Kidney (tissue), 14 donors: ENCODE measurements around the gene MIPEP. TPM values are rescaled to one million over a fixed set of nuclear protein-coding genes. Genes with fewer than 3 reads are reported as not detected.

Experiments
- DNase-seq, 5 donors: peaks; one replicate each; pipeline ENCODE4 v3.0.0-alpha.2; 2013 to 2020
- FAIRE-seq: peaks from 2 replicates; lab custom pipeline; 2012; peaks lifted over from hg19 to GRCh38; lab: Jason Lieb, UNC
- H3K27ac ChIP-seq, 2 donors: one replicate each; pipeline ENCODE4 v1.7.0; 2013; ENCODE audit warnings: low read depth in 2 of 2, low read length in 2 of 2, inconsistent platforms in 1 of 2
- H3K27me3 ChIP-seq: one replicate; pipeline ENCODE4 v1.7.1; 2013; ENCODE audit warnings: low read length, inconsistent platforms; ENCODE audit not compliant: control insufficient read depth, insufficient read depth
- H3K36me3 ChIP-seq, 3 donors: one replicate each; pipeline versions ENCODE4 v1.7.0 to v1.7.1; 2013; ENCODE audit warnings: low read length in 3 of 3, control low read depth in 1 of 3, inconsistent platforms in 1 of 3; ENCODE audit not compliant: insufficient read depth in 3 of 3, control insufficient read depth in 2 of 3
- H3K4me1 ChIP-seq, 3 donors: one replicate each; pipeline versions ENCODE4 v1.7.0 to v1.7.1; 2013; ENCODE audit warnings: low read length in 3 of 3, inconsistent platforms in 1 of 3, low read depth in 1 of 3; ENCODE audit not compliant: control insufficient read depth in 2 of 3, insufficient read depth in 2 of 3
- H3K4me3 ChIP-seq, 3 donors: one replicate each; pipeline versions ENCODE4 v1.7.0 to v1.8.1; 2013; ENCODE audit warnings: low read length in 3 of 3, control low read depth in 1 of 3, inconsistent platforms in 1 of 3
- H3K9ac ChIP-seq, 3 donors: one replicate each; pipeline versions ENCODE4 v1.7.0 to v1.7.1; 2013; ENCODE audit warnings: low read length in 3 of 3, control low read depth in 1 of 3, inconsistent platforms in 1 of 3
- H3K9me3 ChIP-seq, 3 donors: one replicate each; pipeline versions ENCODE4 v1.7.0 to v1.7.1; 2013; ENCODE audit warnings: low read length in 3 of 3, control low read depth in 1 of 3, inconsistent platforms in 1 of 3; ENCODE audit not compliant: control insufficient read depth in 2 of 3, insufficient read depth in 1 of 3
- intact Hi-C: fragments of 100-400 bp; cut with DNase I; formaldehyde crosslinking; loops from one replicate; pipeline ENCODE4 v1.11.1; 2022
- polyA plus RNA-seq: library from polyadenylated mRNA; stranded (reverse); fragments of 350-450 nt; fragmentation: Illumina TruSeq; extraction: RNeasy Lipid Tissue Mini Kit (QIAGEN cat#74804); gene quantifications from one replicate; pipeline ENCODE4 v1.2.3, GENCODE V29; 2014; ENCODE audit warnings: low read depth, low replicate concordance; ENCODE audit not compliant: insufficient read depth
- total RNA-seq: library from RNA; stranded (reverse); fragmentation: NEBNext Ultra II Directional; extraction: Animal tissue kit (Norgen Biotek cat#: 25700); gene quantifications from one replicate; pipeline ENCODE4 v1.2.1, GENCODE V29; 2021
- TF ChIP-seq, protein P1 (sequence below): IDR thresholded peaks from 3 replicates; pipeline ENCODE4 v1.5.1; 2012; ENCODE audit warnings: mild to moderate bottlenecking, moderate library complexity, borderline replicate concordance; ENCODE audit not compliant: insufficient read depth; ENCODE audit errors: extremely low read depth
- donor health status: control.
- donor health status: control.
- donor health status: control.
- donor health status: control.
- donor health status: control.
- donor health status: DM: yes; HTN: yes; CAD: no.
- donor health status: Normal renal cell carcinoma (clear cell type).

Gene MIPEP
- total and polyA plus RNA-seq, 2 donors from 2014 or later = 29.1 to 46.8 TPM

DNA sequence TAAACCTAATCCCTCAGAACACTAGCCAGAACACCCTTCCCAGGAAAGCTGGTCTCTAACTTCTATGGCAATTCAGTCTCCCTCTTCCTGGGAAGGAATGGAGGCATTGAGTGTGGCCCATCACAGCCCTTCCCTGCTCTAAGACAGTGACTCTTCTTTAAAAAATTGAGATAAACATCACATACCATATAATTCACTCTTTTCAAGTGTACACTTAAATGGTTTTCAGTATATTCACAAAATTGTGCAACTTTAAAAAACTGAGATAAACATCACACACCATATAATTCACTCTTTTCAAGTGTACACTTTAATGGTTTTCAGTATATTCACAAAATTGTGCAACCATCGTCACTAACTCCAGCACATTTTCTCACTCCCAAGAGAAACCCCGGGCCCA lies 116.5 kb downstream of the MIPEP start:
- DNase-seq = no peak

GRCh38 chr13:23771956-23772355 lies 117.2 kb downstream of the MIPEP start:
- Histone ChIP-seq H3K27me3 (no peaks in the 10 kb centered on the region), H3K9me3 (no peaks in the 10 kb centered on the region), H3K4me1 (no peaks in the 10 kb centered on the region), H3K27ac (no peak overlapping the region), H3K36me3 (no peaks in the 10 kb centered on the region), H3K4me3 (no peak overlapping the region), H3K9ac (no peak overlapping the region)
- DNase-seq (peak in 3 of 5 donors; percentile 68 to 85 (median 80)), FAIRE-seq (no peak)
- intact Hi-C loops = no loop called here
- TF ChIP-seq, protein P1, sequence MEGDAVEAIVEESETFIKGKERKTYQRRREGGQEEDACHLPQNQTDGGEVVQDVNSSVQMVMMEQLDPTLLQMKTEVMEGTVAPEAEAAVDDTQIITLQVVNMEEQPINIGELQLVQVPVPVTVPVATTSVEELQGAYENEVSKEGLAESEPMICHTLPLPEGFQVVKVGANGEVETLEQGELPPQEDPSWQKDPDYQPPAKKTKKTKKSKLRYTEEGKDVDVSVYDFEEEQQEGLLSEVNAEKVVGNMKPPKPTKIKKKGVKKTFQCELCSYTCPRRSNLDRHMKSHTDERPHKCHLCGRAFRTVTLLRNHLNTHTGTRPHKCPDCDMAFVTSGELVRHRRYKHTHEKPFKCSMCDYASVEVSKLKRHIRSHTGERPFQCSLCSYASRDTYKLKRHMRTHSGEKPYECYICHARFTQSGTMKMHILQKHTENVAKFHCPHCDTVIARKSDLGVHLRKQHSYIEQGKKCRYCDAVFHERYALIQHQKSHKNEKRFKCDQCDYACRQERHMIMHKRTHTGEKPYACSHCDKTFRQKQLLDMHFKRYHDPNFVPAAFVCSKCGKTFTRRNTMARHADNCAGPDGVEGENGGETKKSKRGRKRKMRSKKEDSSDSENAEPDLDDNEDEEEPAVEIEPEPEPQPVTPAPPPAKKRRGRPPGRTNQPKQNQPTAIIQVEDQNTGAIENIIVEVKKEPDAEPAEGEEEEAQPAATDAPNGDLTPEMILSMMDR = no peak

More for the DNA sequence above, 116.5 kb downstream of the MIPEP start:
- no peaks in the 10 kb centered on the region for H3K27me3 ChIP-seq
- no peak overlapping the region for H3K9ac ChIP-seq
- H3K4me1 ChIP-seq = peaks cover 0 to 3% (median 0%) of the 10 kb centered on the region in 3 donors
- no peak for FAIRE-seq
- no peak overlapping the region for H3K27ac ChIP-seq
- no peaks in the 10 kb centered on the region for H3K9me3 ChIP-seq
- intact Hi-C loops = no loop called here
- TF ChIP-seq, protein P1 = no peak
- H3K4me3 ChIP-seq = no peak overlapping the region
- no peaks in the 10 kb centered on the region for H3K36me3 ChIP-seq

- DNase-seq (no peak), FAIRE-seq (no peak)
- TF ChIP-seq, protein P1 = no peak
- H3K9me3 ChIP-seq = no peaks in the 10 kb centered on the region
- intact Hi-C loops = no loop called here
- H3K9ac ChIP-seq = no peak overlapping the region
- no peaks in the 10 kb centered on the region for H3K36me3 ChIP-seq
- no peak overlapping the region for H3K4me3 ChIP-seq
- no peak overlapping the region for H3K27ac ChIP-seq
- no peaks in the 10 kb centered on the region for H3K27me3 ChIP-seq
- no peaks in the 10 kb centered on the region for H3K4me1 ChIP-seq
Observed at GRCh38 chr13:23771552-23771951, 117.6 kb downstream of the MIPEP start.

- FAIRE-seq = no peak
- Histone ChIP-seq H3K9me3 (no peaks in the 10 kb centered on the region), H3K27me3 (no peaks in the 10 kb centered on the region), H3K9ac (no peak overlapping the region), H3K27ac (no peak overlapping the region), H3K4me3 (no peak overlapping the region), H3K36me3 (no peaks in the 10 kb centered on the region), H3K4me1 (no peaks in the 10 kb centered on the region)
- DNase-seq = no peak
- intact Hi-C loops = no loop called here
- TF ChIP-seq, protein P1 = no peak
Observed at GRCh38 chr13:23770973-23771372, 118.2 kb downstream of the MIPEP start.
